ENCODE results near the gene PIGK. TPM values are rescaled to one million over a fixed set of nuclear protein-coding genes. Genes with fewer than 3 reads are reported as not detected.

PIGK gene
- total and polyA plus RNA-seq, 8 donors = 0.58 to 62.4 (median 8.5) TPM

DNA sequence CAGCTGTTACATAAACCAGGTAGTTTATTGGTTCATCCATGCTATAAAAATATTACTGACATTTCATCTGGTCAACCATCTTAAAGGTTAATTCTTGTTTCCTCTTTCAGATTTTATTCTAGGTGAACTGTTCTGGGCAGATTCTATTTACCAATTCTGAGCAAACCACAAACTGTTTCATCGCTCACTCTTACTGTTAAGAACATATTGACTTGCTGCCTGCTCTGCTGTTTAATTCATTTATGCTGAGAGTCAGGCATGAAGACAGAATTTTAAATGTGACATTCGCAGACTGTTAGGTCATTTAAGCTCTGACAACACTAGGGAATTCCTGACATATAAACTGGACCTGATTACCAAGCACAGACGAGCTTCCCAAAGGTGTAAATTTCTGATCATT lies 98.3 kb downstream of the PIGK start:
- WGBS, 5 donors = 89 to 98% (median 90%) methylated on average over 3 of the region's 3 CpGs
- H3K27me3 ChIP-seq = no peaks in the 10 kb centered on the region
- H3K4me1 ChIP-seq = no peaks in the 10 kb centered on the region
- intact Hi-C loops (cut with DNase I; ENCODE audit: low total_unique reads) = no loop called here
- H3K36me3 ChIP-seq = no peaks in the 10 kb centered on the region
- H3K9me3 ChIP-seq = no peaks in the 10 kb centered on the region
- DNase-seq = peak in 1 of 2 donors; percentile 9
- no peak for TF ChIP-seq POLR2A (IDR thresholded peaks at IDR 0.05)
- no peak for TF ChIP-seq EP300 (IDR thresholded peaks at IDR 0.05)
- TF ChIP-seq, protein P1, sequence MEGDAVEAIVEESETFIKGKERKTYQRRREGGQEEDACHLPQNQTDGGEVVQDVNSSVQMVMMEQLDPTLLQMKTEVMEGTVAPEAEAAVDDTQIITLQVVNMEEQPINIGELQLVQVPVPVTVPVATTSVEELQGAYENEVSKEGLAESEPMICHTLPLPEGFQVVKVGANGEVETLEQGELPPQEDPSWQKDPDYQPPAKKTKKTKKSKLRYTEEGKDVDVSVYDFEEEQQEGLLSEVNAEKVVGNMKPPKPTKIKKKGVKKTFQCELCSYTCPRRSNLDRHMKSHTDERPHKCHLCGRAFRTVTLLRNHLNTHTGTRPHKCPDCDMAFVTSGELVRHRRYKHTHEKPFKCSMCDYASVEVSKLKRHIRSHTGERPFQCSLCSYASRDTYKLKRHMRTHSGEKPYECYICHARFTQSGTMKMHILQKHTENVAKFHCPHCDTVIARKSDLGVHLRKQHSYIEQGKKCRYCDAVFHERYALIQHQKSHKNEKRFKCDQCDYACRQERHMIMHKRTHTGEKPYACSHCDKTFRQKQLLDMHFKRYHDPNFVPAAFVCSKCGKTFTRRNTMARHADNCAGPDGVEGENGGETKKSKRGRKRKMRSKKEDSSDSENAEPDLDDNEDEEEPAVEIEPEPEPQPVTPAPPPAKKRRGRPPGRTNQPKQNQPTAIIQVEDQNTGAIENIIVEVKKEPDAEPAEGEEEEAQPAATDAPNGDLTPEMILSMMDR (IDR thresholded peaks at IDR 0.05) = no peak
- TF ChIP-seq POLR2AphosphoS5 (IDR thresholded peaks at IDR 0.05) = no peak
- no peak overlapping the region for H3K4me3 ChIP-seq
- no peak overlapping the region for H3K27ac ChIP-seq

DNA sequence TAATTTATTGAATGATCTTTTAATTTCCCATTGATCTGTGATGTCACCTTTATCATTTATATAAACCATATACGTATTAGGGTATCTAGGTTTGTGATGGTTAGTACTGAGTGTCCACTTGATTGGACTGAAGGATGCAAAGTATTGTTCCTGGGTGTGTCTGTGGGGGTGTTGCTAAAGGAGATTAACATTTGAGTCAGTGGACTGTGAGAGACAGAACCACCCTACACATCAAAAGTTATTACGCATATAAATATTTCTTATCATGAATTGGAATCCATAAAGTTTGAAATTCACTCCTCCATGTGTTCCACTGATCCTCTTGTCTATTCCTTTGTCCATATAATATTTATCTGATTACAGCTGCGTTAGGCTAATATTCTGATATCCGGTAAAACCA lies 100.5 kb downstream of the PIGK start:
- intact Hi-C loops (cut with DNase I; ENCODE audit: low total_unique reads) = no loop called here
- Histone ChIP-seq H3K27ac (no peak overlapping the region), H3K4me1 (no peaks in the 10 kb centered on the region), H3K9me3 (no peaks in the 10 kb centered on the region), H3K27me3 (no peaks in the 10 kb centered on the region), H3K4me3 (no peak overlapping the region), H3K36me3 (no peaks in the 10 kb centered on the region)
- DNase-seq = no peak
- WGBS, 5 donors = 93 to 97% (median 94%) methylated on average over 4 of the region's 4 CpGs
- TF ChIP-seq EP300 (IDR thresholded peaks at IDR 0.05) = no peak
- TF ChIP-seq POLR2AphosphoS5 (IDR thresholded peaks at IDR 0.05) = no peak
- TF ChIP-seq, protein P1 (IDR thresholded peaks at IDR 0.05) = no peak
- no peak for TF ChIP-seq POLR2A (IDR thresholded peaks at IDR 0.05)

GRCh38 chr1:77104672-77105071 lies 114.6 kb downstream of the PIGK start:
- TF ChIP-seq, protein P1 (IDR thresholded peaks at IDR 0.05) = no peak
- TF ChIP-seq POLR2AphosphoS5 (IDR thresholded peaks at IDR 0.05) (no peak), EP300 (IDR thresholded peaks at IDR 0.05) (no peak), POLR2A (IDR thresholded peaks at IDR 0.05) (no peak)
- Histone ChIP-seq H3K27me3 (no peaks in the 10 kb centered on the region), H3K4me3 (no peak overlapping the region), H3K36me3 (no peaks in the 10 kb centered on the region), H3K9me3 (no peaks in the 10 kb centered on the region), H3K27ac (no peak overlapping the region), H3K4me1 (no peaks in the 10 kb centered on the region)
- WGBS, 5 donors = 56 to 75% (median 71%) methylated on average over 10 of the region's 10 CpGs
- intact Hi-C loops (cut with DNase I; ENCODE audit: low total_unique reads) = no loop called here
- DNase-seq = peak in 1 of 2 donors; percentile 4

GRCh38 chr1:77103486-77103885 lies 115.7 kb downstream of the PIGK start:
- Histone ChIP-seq H3K4me1 (no peaks in the 10 kb centered on the region), H3K9me3 (no peaks in the 10 kb centered on the region), H3K36me3 (no peaks in the 10 kb centered on the region), H3K4me3 (no peak overlapping the region), H3K27ac (no peak overlapping the region), H3K27me3 (no peaks in the 10 kb centered on the region)
- intact Hi-C loops (cut with DNase I; ENCODE audit: low total_unique reads) = no loop called here
- WGBS, 5 donors = 86 to 92% (median 87%) methylated on average over 4 of the region's 4 CpGs
- TF ChIP-seq POLR2A (IDR thresholded peaks at IDR 0.05) (no peak), POLR2AphosphoS5 (IDR thresholded peaks at IDR 0.05) (no peak), EP300 (IDR thresholded peaks at IDR 0.05) (no peak)
- TF ChIP-seq, protein P1 (IDR thresholded peaks at IDR 0.05) = no peak
- no peak for DNase-seq

All from stomach (tissue), 9 donors.